ENCODE measurements around the gene TBC1D9B. TPM values are rescaled to one million over a fixed set of nuclear protein-coding genes. Genes with fewer than 3 reads are reported as not detected.

TBC1D9B gene
- total and polyA plus RNA-seq, 2 of the 13 experiments (the other 11 are each of a cell fraction or from before 2014, with no cell fraction given): 35.0 to 50.0 TPM

DNA sequence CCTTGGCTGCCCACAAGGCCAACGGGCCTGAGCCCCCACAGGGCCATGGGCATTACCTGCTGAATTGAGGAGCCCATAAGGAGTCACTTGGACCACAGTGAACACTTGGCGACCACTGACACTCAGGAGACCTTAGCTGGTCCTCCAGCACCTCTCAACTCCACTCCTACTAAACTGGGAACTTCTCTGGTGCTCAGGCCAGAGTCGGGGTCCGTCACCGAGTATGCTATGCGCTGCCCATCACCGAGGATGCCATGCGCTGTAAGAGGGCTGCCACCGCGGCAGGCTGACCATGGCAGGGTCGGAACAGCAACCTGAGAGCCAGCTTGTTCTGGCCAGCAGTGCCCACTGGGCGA, 87.6 kb downstream of the TBC1D9B start (continued):
- TF ChIP-seq ZFP90 (CRISPR knock-in tag; IDR thresholded peaks at IDR 0.05; ENCODE audit: borderline replicate concordance): no peak
- TF ChIP-seq CEBPB (IDR thresholded peaks at IDR 0.05; ENCODE audit: borderline replicate concordance, low read depth, low read length): no peak
- TF ChIP-seq ZEB1 (IDR thresholded peaks at IDR 0.05; ENCODE audit: insufficient replicate concordance, low read depth): no peak
- TF ChIP-seq, protein P1, sequence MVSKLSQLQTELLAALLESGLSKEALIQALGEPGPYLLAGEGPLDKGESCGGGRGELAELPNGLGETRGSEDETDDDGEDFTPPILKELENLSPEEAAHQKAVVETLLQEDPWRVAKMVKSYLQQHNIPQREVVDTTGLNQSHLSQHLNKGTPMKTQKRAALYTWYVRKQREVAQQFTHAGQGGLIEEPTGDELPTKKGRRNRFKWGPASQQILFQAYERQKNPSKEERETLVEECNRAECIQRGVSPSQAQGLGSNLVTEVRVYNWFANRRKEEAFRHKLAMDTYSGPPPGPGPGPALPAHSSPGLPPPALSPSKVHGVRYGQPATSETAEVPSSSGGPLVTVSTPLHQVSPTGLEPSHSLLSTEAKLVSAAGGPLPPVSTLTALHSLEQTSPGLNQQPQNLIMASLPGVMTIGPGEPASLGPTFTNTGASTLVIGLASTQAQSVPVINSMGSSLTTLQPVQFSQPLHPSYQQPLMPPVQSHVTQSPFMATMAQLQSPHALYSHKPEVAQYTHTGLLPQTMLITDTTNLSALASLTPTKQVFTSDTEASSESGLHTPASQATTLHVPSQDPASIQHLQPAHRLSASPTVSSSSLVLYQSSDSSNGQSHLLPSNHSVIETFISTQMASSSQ (IDR thresholded peaks at IDR 0.05; ENCODE audit: low read depth): 0 out of 2 replicates have a peak, but pooled peaks have one; percentile 1
- TF ChIP-seq, protein P1 (CRISPR knock-in tag; IDR thresholded peaks at IDR 0.05; ENCODE audit: borderline replicate concordance): no peak
- TF ChIP-seq, protein P2, sequence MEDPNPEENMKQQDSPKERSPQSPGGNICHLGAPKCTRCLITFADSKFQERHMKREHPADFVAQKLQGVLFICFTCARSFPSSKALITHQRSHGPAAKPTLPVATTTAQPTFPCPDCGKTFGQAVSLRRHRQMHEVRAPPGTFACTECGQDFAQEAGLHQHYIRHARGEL (CRISPR knock-in tag; IDR thresholded peaks at IDR 0.05): no peak
- TF ChIP-seq, protein P3, sequence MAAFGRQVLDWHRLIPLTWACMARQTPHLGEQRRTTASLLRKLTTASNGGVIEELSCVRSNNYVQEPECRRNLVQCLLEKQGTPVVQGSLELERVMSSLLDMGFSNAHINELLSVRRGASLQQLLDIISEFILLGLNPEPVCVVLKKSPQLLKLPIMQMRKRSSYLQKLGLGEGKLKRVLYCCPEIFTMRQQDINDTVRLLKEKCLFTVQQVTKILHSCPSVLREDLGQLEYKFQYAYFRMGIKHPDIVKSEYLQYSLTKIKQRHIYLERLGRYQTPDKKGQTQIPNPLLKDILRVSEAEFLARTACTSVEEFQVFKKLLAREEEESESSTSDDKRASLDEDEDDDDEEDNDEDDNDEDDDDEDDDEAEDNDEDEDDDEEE (CRISPR knock-in tag; IDR thresholded peaks at IDR 0.05): peak; percentile 32; the same call in 1 of the 2 replicates
- TF ChIP-seq ZSCAN21 (CRISPR knock-in tag; IDR thresholded peaks at IDR 0.05; ENCODE audit: borderline replicate concordance): peak; percentile 12; the same call in 1 of the 2 replicates
- TF ChIP-seq PHB2 (IDR thresholded peaks at IDR 0.05; ENCODE audit: partially characterized antibody): no peak
- no peak for TF ChIP-seq ZNF83 (CRISPR knock-in tag; IDR thresholded peaks at IDR 0.05; ENCODE audit: borderline replicate concordance)
- peak; percentile 12; the same call in 1 of the 2 replicates for TF ChIP-seq NCOA1 (CRISPR knock-in tag; IDR thresholded peaks at IDR 0.05)
- TF ChIP-seq CAMTA2 (CRISPR knock-in tag; IDR thresholded peaks at IDR 0.05; ENCODE audit: borderline replicate concordance): no peak
- TF ChIP-seq, protein P4, sequence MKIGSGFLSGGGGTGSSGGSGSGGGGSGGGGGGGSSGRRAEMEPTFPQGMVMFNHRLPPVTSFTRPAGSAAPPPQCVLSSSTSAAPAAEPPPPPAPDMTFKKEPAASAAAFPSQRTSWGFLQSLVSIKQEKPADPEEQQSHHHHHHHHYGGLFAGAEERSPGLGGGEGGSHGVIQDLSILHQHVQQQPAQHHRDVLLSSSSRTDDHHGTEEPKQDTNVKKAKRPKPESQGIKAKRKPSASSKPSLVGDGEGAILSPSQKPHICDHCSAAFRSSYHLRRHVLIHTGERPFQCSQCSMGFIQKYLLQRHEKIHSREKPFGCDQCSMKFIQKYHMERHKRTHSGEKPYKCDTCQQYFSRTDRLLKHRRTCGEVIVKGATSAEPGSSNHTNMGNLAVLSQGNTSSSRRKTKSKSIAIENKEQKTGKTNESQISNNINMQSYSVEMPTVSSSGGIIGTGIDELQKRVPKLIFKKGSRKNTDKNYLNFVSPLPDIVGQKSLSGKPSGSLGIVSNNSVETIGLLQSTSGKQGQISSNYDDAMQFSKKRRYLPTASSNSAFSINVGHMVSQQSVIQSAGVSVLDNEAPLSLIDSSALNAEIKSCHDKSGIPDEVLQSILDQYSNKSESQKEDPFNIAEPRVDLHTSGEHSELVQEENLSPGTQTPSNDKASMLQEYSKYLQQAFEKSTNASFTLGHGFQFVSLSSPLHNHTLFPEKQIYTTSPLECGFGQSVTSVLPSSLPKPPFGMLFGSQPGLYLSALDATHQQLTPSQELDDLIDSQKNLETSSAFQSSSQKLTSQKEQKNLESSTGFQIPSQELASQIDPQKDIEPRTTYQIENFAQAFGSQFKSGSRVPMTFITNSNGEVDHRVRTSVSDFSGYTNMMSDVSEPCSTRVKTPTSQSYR (CRISPR knock-in tag; IDR thresholded peaks at IDR 0.05; ENCODE audit: borderline replicate concordance): no peak
- TF ChIP-seq SRSF1 (optimal IDR thresholded peaks at IDR 0.05; ENCODE audit: low read depth, low read length): peak; percentile 56
- 0 out of 2 replicates have a peak, but pooled peaks have one; percentile 45 for TF ChIP-seq ZNF326 (CRISPR knock-in tag; IDR thresholded peaks at IDR 0.05; ENCODE audit: borderline replicate concordance)
- no peak for TF ChIP-seq ZNF264 (CRISPR knock-in tag; IDR thresholded peaks at IDR 0.05)
- TF ChIP-seq, protein P5, sequence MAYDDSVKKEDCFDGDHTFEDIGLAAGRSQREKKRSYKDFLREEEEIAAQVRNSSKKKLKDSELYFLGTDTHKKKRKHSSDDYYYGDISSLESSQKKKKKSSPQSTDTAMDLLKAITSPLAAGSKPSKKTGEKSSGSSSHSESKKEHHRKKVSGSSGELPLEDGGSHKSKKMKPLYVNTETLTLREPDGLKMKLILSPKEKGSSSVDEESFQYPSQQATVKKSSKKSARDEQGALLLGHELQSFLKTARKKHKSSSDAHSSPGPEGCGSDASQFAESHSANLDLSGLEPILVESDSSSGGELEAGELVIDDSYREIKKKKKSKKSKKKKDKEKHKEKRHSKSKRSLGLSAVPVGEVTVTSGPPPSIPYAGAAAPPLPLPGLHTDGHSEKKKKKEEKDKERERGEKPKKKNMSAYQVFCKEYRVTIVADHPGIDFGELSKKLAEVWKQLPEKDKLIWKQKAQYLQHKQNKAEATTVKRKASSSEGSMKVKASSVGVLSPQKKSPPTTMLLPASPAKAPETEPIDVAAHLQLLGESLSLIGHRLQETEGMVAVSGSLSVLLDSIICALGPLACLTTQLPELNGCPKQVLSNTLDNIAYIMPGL (CRISPR knock-in tag; IDR thresholded peaks at IDR 0.05; ENCODE audit: borderline replicate concordance in 1 of 2, low read depth in 1 of 2): no peak
- TF ChIP-seq SIN3B (IDR thresholded peaks at IDR 0.05; ENCODE audit: low read length): no peak

Data from HepG2 (cell line).